NB4 (cell line): ENCODE results near the gene PITPNB.

ENCODE experiments used
- CTCF ChIP-seq: IDR thresholded peaks from one replicate; pipeline ENCODE4 v1.5.1; 2012; ENCODE audit warnings: low read depth, low read length
- MAX ChIP-seq: IDR thresholded peaks from 2 replicates; pipeline ENCODE4 v1.6.1; 2011; ENCODE audit warnings: low read depth, low read length

- TF ChIP-seq MAX (no peak), CTCF (no peak)
Measured at GRCh38 chr22:27952091-27952490, 33.0 kb upstream of the PITPNB start.
